Measurements from ENCODE around the gene UBXN10.
"Not testable (repeated sequence)": the region's sequence is repeated elsewhere in the genome, so short reads cannot be mapped to it uniquely, and the experiment has no call there.

Gene UBXN10

GRCh38 chr1:20210736-20211460 is 25.0 kb downstream of the UBXN10 start:
- no peak for DNase-seq

DNA sequence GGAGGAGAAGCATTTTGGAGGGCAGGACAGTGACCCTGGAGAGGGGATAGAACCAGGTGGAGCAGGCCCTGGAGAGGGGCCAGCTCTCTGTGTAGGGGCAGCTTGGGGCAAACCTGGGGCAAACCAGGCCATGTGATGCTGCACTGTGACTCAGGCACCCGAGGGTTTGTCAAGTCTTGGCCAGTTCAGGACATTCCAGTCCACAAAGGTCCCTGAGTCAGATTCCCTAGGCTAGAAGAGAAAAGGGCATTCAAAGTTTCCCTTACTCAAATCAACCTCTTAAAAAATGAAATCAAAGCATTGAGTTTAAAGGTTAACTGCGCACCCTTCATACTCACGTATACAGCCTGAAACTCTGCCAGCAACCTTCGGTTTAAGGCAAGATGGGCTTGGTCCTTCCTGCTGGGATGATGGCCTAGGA is 25.6 kb downstream of the UBXN10 start:
- DNase-seq: no peak

GRCh38 chr1:20212085-20212684 is 26.3 kb downstream of the UBXN10 start:
- DNase-seq: no peak

GRCh38 chr1:20212685-20213331 is 26.9 kb downstream of the UBXN10 start:
- DNase-seq: peak; percentile 85

GRCh38 chr1:20215716-20216115 is 29.8 kb downstream of the UBXN10 start:
- DNase-seq: no peak

DNA sequence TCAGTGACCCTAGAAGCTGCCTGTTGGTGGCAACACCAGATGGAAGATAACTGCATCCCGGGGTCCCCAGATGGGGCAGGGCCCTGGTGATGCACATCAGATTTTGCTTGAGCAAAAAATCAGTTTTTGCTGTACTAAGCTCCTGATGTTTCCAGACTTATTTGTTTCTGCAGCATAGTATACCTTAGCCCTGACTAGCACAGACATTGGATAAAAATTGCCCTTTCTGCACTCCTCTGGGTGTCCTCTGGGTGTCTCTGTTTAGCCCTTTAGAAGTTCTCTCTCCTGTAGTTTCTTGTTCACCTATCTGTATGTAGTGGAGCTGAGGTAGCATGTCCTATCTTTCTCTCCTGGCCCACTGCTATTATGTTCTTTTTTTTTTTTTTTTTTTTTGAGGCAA is 30.7 kb downstream of the UBXN10 start:
- peak; percentile 23 for DNase-seq

- DNase-seq: not testable (repeated sequence)
These were observed 33.2 kb downstream of the UBXN10 start for GRCh38 chr1:20219053-20219452.

DNA sequence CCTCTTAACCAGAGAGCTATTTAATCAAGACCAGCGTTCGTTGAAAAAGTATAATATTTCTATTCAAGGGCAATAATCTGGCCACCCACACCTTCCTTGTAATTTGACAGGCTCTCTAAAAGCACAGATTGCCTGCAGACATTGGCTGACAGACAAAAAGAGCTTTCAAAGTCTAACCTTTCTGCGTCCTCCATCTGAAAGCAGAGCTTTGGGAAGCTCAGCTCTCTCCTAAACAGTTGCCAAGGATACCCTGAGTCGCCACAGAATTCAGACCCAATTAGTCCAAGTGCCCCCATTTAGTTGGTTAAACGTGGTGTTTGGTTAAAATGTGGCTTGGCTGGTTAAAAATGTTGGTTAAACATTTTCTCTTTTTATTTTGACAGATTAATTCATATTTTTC is 34.1 kb downstream of the UBXN10 start:
- DNase-seq: peak; percentile 36

DNA sequence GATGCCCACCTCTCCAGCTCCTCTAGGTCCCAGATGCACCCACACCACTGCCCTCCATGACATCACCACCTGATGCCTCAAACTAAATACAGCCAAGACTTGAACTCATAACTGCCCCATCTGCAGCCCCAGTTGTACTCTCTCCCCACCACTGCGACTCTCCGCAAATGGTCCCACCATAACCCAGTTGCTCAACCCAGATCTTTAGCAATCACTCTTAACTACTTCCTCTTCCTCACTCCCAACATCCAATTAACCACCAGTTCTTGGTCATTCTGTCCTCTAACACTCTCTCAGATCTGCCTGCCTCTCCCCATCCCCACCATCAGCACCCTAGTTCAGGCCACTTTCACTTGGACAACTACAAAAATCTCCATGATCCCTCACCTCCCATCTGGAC is 37.2 kb downstream of the UBXN10 start:
- DNase-seq: no peak

GRCh38 chr1:20223551-20224419 is 37.9 kb downstream of the UBXN10 start:
- DNase-seq: no peak

DNA sequence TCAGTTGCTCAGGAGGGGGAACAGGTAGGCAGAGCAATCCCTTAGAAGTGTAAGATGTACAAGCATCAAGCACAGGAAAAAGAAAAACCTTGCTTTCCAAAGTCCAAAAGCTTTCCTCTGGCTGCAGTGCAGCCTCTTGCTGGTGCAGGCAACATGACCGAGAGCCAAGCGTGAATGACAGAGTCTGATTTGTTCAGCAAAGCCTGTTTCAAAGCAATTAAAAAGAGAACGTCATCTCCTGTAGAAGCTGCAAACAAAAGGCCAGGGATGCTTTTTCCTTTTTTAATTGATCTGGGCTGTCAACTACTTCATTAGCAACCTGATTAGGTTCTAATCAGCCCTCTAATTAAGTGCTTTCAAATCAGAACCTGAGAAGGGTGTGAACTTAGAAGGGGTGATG is 38.6 kb downstream of the UBXN10 start:
- DNase-seq: no peak

- no peak for DNase-seq
These were observed 41.8 kb downstream of the UBXN10 start for GRCh38 chr1:20227704-20228103.

DNA sequence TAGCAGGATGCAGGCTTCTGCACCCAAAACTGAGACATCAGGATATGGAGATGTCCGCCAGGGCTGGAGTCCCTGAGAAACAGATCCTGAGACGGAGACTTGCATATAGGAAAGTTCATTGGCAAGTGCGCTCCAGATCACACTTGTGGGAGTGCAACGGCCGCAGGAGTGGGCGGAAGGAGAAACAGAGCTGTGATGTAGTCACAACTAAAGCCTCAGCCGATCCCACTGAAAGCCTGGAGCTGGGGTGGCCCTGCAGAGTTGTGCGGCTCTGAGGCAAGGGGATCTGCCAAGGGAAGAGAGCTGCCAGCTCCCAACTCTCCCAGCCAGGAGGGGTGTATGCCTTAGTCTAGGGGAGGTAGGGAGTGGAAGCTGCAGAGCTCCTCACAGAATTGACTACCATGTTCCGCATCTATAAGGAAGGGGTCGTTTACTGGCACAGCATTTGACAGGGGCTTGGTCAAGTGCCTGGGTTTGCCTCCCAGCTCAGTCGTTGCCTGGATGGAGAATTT is 42.5 kb downstream of the UBXN10 start:
- DNase-seq: no peak

DNA sequence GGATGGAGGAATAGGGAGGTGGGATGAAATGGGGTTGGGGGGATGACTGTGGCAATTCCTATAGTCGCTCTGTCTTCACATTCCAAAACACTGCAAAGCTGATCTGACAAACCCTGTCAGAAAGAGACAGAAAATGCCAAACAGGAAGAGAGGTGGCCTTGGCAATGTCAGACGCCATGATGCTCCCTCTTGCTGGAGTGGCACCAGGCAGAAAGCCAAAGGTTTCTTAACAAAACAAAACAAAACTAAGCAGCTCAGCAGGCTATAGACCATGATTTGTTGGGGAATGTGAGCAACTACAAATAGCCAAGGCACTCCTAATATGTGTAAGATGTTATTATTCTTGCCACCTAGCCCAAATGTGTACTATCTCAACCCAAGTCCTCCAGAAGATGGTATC is 43.3 kb downstream of the UBXN10 start:
- DNase-seq: no peak

- not testable (repeated sequence) for DNase-seq
These were observed 46.7 kb downstream of the UBXN10 start for GRCh38 chr1:20232564-20232963.

- DNase-seq: peak; percentile 22
These were observed 47.5 kb downstream of the UBXN10 start for GRCh38 chr1:20233394-20233793.

DNA sequence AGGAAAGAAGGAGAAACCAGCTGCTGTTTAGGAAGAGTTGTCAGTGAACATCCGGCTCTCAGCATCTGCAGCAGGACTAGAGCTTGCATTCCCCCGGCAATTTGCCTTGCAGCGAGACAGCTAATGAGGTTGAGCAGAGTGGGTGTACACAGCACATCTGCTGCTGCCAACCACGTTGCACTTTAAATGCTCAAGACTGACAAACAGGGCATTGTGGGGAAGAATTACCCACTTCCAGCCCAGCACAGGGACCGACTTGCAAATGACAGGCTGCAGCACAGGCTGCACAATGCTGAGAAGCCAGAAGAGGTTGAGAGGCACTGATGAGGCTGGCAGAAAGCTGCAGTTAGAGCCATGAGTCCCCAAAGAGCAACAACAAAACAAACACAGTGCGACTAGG is 48.0 kb downstream of the UBXN10 start:
- peak; percentile 78 for DNase-seq

DNA sequence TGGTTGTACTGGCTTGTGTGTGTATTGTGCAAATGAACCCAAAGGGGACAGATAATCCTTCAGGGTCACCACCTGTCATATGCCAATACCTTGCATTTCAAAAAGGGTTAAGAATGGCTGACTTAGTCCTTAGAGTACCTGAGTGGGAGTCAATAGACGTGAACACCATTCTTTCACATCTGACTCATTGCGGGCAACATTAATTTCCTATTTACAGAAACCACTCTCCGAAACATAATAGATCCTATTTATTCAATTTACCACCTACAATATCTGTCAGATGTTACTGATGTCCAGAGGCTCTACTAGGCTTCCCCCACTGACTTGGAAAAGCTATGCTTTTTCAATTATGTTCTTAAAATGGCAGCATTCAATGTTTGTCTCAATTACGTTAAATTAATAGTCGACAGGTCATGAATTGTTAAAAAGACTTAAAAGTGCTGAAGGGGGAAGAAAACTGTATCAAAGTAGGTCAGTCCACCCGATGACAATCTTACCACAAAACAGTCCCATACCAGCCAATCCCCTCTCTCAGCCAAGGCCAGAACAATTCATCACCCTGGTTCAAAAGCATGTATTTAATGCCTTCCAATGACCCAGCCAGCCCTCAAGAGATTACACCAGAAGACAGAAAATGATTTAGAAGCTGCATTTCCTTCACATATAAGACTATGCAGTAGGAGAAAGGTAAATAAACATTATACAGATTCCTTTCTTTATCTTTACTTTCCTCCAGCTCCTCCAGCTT is 49.1 kb downstream of the UBXN10 start:
- no peak for DNase-seq

GRCh38 chr1:20237646-20238045 is 51.8 kb downstream of the UBXN10 start:
- DNase-seq: no peak

GRCh38 chr1:20240012-20240411 is 54.1 kb downstream of the UBXN10 start:
- no peak for DNase-seq

DNA sequence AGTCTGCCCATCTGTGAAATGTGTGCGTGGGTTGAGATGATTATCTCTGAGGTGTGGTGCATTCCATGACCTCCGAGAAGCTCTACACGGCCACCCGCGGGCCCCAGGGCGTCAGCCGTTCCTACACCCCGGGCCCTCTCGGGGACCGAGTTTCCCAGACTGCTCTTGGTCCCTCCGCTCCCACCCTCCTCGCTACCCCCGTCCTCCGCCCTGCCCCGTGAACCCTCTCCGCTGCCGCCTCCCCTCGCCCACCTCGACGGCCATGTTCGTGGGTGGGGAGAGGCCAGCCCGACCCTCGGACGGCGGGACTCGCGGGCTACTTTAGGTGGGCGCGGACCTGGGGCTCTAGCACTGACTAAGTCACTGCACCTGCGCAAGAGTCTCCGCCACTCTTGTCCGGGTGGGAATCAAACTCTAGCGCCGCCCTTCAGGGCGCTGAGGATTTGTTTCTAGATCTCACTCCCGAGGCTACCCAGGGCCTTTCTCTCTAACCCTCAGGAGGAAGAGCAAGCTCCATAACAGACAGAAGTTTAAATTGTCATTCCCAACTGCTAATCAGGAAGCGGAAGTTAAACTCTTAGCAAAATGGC is 57.1 kb downstream of the UBXN10 start:
- no peak for DNase-seq

Data from NCI-H1436 (cell line).